ENCODE results near the gene DMTF1. TPM values are rescaled to one million over a fixed set of nuclear protein-coding genes. Genes with fewer than 3 reads are reported as not detected.

DMTF1 gene
- total and polyA plus RNA-seq, 9 donors: 63.8 to 111 (median 79.0) TPM

GRCh38 chr7:87218796-87219544 is 66.7 kb downstream of the DMTF1 start:
- DNase-seq: peak; percentile 80
- Histone ChIP-seq H3K36me3 (ENCODE audit: control insufficient read depth, insufficient read depth, low read length) (peaks cover 2% of the 10 kb centered on the region), H3K27me3 (ENCODE audit: control insufficient read depth, insufficient read depth, low read length) (peaks cover 11% of the 10 kb centered on the region), H3K9me3 (replicated peaks; ENCODE audit: control insufficient read depth, low read depth, low read length) (no peaks in the 10 kb centered on the region), H3K4me3 (ENCODE audit: low read length) (peak overlapping the region; percentile 90), H3K4me1 (ENCODE audit: control insufficient read depth, insufficient read depth, low read length) (peaks cover 17% of the 10 kb centered on the region), H3K27ac (ENCODE audit: low read length) (peak overlapping the region; percentile 91)
- WGBS (ENCODE audit: insufficient coverage): 2% methylated on average over 13 of the region's 17 CpGs

- 0% methylated on average over 38 of the region's 41 CpGs for WGBS (ENCODE audit: insufficient coverage)
- Histone ChIP-seq H3K4me3 (ENCODE audit: low read length) (peak within 1 kb of the TSS; percentile 90), H3K36me3 (ENCODE audit: control insufficient read depth, insufficient read depth, low read length) (peaks cover 2% of the 10 kb centered on the region), H3K27ac (ENCODE audit: low read length) (peak within 1 kb of the TSS; percentile 91), H3K27me3 (ENCODE audit: control insufficient read depth, insufficient read depth, low read length) (peaks cover 11% of the 10 kb centered on the region), H3K9me3 (replicated peaks; ENCODE audit: control insufficient read depth, low read depth, low read length) (no peaks in the 10 kb centered on the region), H3K4me1 (ENCODE audit: control insufficient read depth, insufficient read depth, low read length) (peaks cover 17% of the 10 kb centered on the region)
- DNase-seq: peak; percentile 89
These were observed 67.3 kb downstream of the DMTF1 start, which contains the start of gene TMEM243 for GRCh38 chr7:87219545-87220025. TMEM243 (minus strand) TSS chr7:87219732; CDS start chr7:87219503, 229 bp downstream.

GRCh38 chr7:87220026-87220733 is 67.9 kb downstream of the DMTF1 start:
- Histone ChIP-seq H3K4me3 (ENCODE audit: low read length) (peak overlapping the region; percentile 90), H3K27me3 (ENCODE audit: control insufficient read depth, insufficient read depth, low read length) (peaks cover 11% of the 10 kb centered on the region), H3K36me3 (ENCODE audit: control insufficient read depth, insufficient read depth, low read length) (peaks cover 2% of the 10 kb centered on the region), H3K4me1 (ENCODE audit: control insufficient read depth, insufficient read depth, low read length) (peaks cover 17% of the 10 kb centered on the region), H3K27ac (ENCODE audit: low read length) (peak overlapping the region; percentile 91), H3K9me3 (replicated peaks; ENCODE audit: control insufficient read depth, low read depth, low read length) (no peaks in the 10 kb centered on the region)
- peak; percentile 82 for DNase-seq
- under 1% methylated on average over 75 of the region's 75 CpGs for WGBS (ENCODE audit: insufficient coverage)

GRCh38 chr7:87220734-87221215 is 68.5 kb downstream of the DMTF1 start:
- peak overlapping the region; percentile 90 for H3K4me3 ChIP-seq (ENCODE audit: low read length)
- H3K36me3 ChIP-seq (ENCODE audit: control insufficient read depth, insufficient read depth, low read length): peaks cover 2% of the 10 kb centered on the region
- peak; percentile 66 for DNase-seq
- peak overlapping the region; percentile 56 for H3K27ac ChIP-seq (ENCODE audit: low read length)
- H3K27me3 ChIP-seq (ENCODE audit: control insufficient read depth, insufficient read depth, low read length): peaks cover 13% of the 10 kb centered on the region
- H3K9me3 ChIP-seq (replicated peaks; ENCODE audit: control insufficient read depth, low read depth, low read length): no peaks in the 10 kb centered on the region
- 2% methylated on average over 9 of the region's 17 CpGs for WGBS (ENCODE audit: insufficient coverage)
- H3K4me1 ChIP-seq (ENCODE audit: control insufficient read depth, insufficient read depth, low read length): peaks cover 17% of the 10 kb centered on the region

GRCh38 chr7:87223666-87224065 is 71.4 kb downstream of the DMTF1 start:
- DNase-seq: no peak
- no peaks in the 10 kb centered on the region for H3K36me3 ChIP-seq (ENCODE audit: control insufficient read depth, insufficient read depth, low read length)
- no CpG with 5 or more reads among the region's 1 CpG for WGBS (ENCODE audit: insufficient coverage)
- H3K27me3 ChIP-seq (ENCODE audit: control insufficient read depth, insufficient read depth, low read length): peaks cover 13% of the 10 kb centered on the region
- peaks cover 9% of the 10 kb centered on the region for H3K4me1 ChIP-seq (ENCODE audit: control insufficient read depth, insufficient read depth, low read length)
- H3K9me3 ChIP-seq (replicated peaks; ENCODE audit: control insufficient read depth, low read depth, low read length): no peaks in the 10 kb centered on the region
- H3K4me3 ChIP-seq (ENCODE audit: low read length): no peak overlapping the region
- no peak overlapping the region for H3K27ac ChIP-seq (ENCODE audit: low read length)

GRCh38 chr7:87225696-87226095 is 73.4 kb downstream of the DMTF1 start:
- WGBS (ENCODE audit: insufficient coverage): 80% methylated on average over 1 of the region's 1 CpG
- no peaks in the 10 kb centered on the region for H3K9me3 ChIP-seq (replicated peaks; ENCODE audit: control insufficient read depth, low read depth, low read length)
- peaks cover 13% of the 10 kb centered on the region for H3K27me3 ChIP-seq (ENCODE audit: control insufficient read depth, insufficient read depth, low read length)
- no peak overlapping the region for H3K27ac ChIP-seq (ENCODE audit: low read length)
- no peak for DNase-seq
- H3K4me3 ChIP-seq (ENCODE audit: low read length): no peak overlapping the region
- H3K36me3 ChIP-seq (ENCODE audit: control insufficient read depth, insufficient read depth, low read length): no peaks in the 10 kb centered on the region
- peaks cover 8% of the 10 kb centered on the region for H3K4me1 ChIP-seq (ENCODE audit: control insufficient read depth, insufficient read depth, low read length)

- no peak overlapping the region for H3K27ac ChIP-seq (ENCODE audit: low read length)
- no peaks in the 10 kb centered on the region for H3K9me3 ChIP-seq (replicated peaks; ENCODE audit: control insufficient read depth, low read depth, low read length)
- 56% methylated on average over 2 of the region's 3 CpGs for WGBS (ENCODE audit: insufficient coverage)
- H3K4me1 ChIP-seq (ENCODE audit: control insufficient read depth, insufficient read depth, low read length): peaks cover 11% of the 10 kb centered on the region
- H3K27me3 ChIP-seq (ENCODE audit: control insufficient read depth, insufficient read depth, low read length): peaks cover 13% of the 10 kb centered on the region
- DNase-seq: no peak
- no peak overlapping the region for H3K4me3 ChIP-seq (ENCODE audit: low read length)
- H3K36me3 ChIP-seq (ENCODE audit: control insufficient read depth, insufficient read depth, low read length): no peaks in the 10 kb centered on the region
These were observed 74.2 kb downstream of the DMTF1 start for GRCh38 chr7:87226495-87226894.

- Histone ChIP-seq H3K4me1 (ENCODE audit: control insufficient read depth, insufficient read depth, low read length) (peaks cover 11% of the 10 kb centered on the region), H3K27me3 (ENCODE audit: control insufficient read depth, insufficient read depth, low read length) (no peaks in the 10 kb centered on the region), H3K36me3 (ENCODE audit: control insufficient read depth, insufficient read depth, low read length) (no peaks in the 10 kb centered on the region), H3K4me3 (ENCODE audit: low read length) (no peak overlapping the region), H3K9me3 (replicated peaks; ENCODE audit: control insufficient read depth, low read depth, low read length) (no peaks in the 10 kb centered on the region), H3K27ac (ENCODE audit: low read length) (no peak overlapping the region)
- 82% methylated on average over 5 of the region's 7 CpGs for whole genome bisulfite sequencing (ENCODE audit: insufficient coverage)
- DNase-seq: peak; percentile 52
These were observed 79.0 kb downstream of the DMTF1 start for GRCh38 chr7:87231258-87231657.

- Histone ChIP-seq H3K36me3 (ENCODE audit: control insufficient read depth, insufficient read depth, low read length) (no peaks in the 10 kb centered on the region), H3K4me3 (ENCODE audit: low read length) (no peak overlapping the region), H3K27ac (ENCODE audit: low read length) (no peak overlapping the region), H3K9me3 (replicated peaks; ENCODE audit: control insufficient read depth, low read depth, low read length) (no peaks in the 10 kb centered on the region), H3K4me1 (ENCODE audit: control insufficient read depth, insufficient read depth, low read length) (peaks cover 11% of the 10 kb centered on the region), H3K27me3 (ENCODE audit: control insufficient read depth, insufficient read depth, low read length) (no peaks in the 10 kb centered on the region)
- DNase-seq: peak; percentile 80
These were observed 79.5 kb downstream of the DMTF1 start for GRCh38 chr7:87231711-87232110.

- H3K4me3 ChIP-seq (ENCODE audit: low read length): no peak overlapping the region
- H3K36me3 ChIP-seq (ENCODE audit: control insufficient read depth, insufficient read depth, low read length): no peaks in the 10 kb centered on the region
- peaks cover 11% of the 10 kb centered on the region for H3K4me1 ChIP-seq (ENCODE audit: control insufficient read depth, insufficient read depth, low read length)
- no peaks in the 10 kb centered on the region for H3K27me3 ChIP-seq (ENCODE audit: control insufficient read depth, insufficient read depth, low read length)
- H3K9me3 ChIP-seq (replicated peaks; ENCODE audit: control insufficient read depth, low read depth, low read length): no peaks in the 10 kb centered on the region
- DNase-seq: no peak
- no peak overlapping the region for H3K27ac ChIP-seq (ENCODE audit: low read length)
These were observed 82.7 kb downstream of the DMTF1 start for GRCh38 chr7:87234949-87235348.
